ENCODE data around the gene HECTD4. TPM values are rescaled to one million over a fixed set of nuclear protein-coding genes. Genes with fewer than 3 reads are reported as not detected.

Gene HECTD4
- total and polyA plus RNA-seq, 9 of the 15 experiments (the other 6 are each of a cell fraction or from before 2014, with no cell fraction given): 3.5 to 33.3 (median 13.5) TPM

DNA sequence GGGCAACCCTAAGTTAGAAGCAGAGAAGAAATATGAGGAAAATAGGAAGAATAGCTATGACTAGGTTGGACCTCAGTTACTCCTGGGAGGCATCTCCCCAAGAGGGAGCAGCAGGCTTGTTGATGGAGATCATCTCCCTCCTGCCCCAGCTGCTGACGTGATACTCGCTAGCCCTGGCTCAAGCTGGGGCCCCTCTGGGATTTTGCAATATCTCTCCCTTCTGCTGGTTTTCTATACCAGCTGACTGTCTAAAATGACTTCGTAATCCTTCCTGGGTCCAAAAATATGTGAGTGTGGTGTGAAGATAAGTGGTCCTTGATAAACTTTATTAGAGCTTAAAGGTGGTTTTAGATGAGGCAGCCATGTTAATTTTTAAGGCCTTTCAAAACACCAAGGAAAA, 4.5 kb upstream of the HECTD4 start (continued):
- TF ChIP-seq HDAC1 (IDR thresholded peaks at IDR 0.05): 0 out of 4 replicates have a peak, but pooled peaks of 1 of the 2 experiments have one; percentile 33
- no peak for TF ChIP-seq EHMT2 (IDR thresholded peaks at IDR 0.05)
- TF ChIP-seq IRF2 (CRISPR knock-in tag; IDR thresholded peaks at IDR 0.05): no peak
- peak in 1 of 2 experiments; percentile 14; a peak in 1 of 4 replicates for TF ChIP-seq RAD21 (CRISPR knock-in tag; conservative IDR thresholded peaks at IDR 0.05 in 1 of 2, IDR thresholded peaks at IDR 0.05 in 1 of 2)
- peak; percentile 26; the same call in 1 of the 2 replicates for TF ChIP-seq FOSL1 (tag; conservative IDR thresholded peaks at IDR 0.05)
- peak; percentile 95 for TF ChIP-seq CEBPB (tag; IDR thresholded peaks at IDR 0.05)
- TF ChIP-seq TCF3 (CRISPR knock-in tag; IDR thresholded peaks at IDR 0.05): peak; percentile 79
- no peak for TF ChIP-seq TAF7 (tag; IDR thresholded peaks at IDR 0.05)
- TF ChIP-seq ZFP30 (CRISPR knock-in tag; IDR thresholded peaks at IDR 0.05; ENCODE audit: borderline replicate concordance): no peak
- TF ChIP-seq, protein P1, sequence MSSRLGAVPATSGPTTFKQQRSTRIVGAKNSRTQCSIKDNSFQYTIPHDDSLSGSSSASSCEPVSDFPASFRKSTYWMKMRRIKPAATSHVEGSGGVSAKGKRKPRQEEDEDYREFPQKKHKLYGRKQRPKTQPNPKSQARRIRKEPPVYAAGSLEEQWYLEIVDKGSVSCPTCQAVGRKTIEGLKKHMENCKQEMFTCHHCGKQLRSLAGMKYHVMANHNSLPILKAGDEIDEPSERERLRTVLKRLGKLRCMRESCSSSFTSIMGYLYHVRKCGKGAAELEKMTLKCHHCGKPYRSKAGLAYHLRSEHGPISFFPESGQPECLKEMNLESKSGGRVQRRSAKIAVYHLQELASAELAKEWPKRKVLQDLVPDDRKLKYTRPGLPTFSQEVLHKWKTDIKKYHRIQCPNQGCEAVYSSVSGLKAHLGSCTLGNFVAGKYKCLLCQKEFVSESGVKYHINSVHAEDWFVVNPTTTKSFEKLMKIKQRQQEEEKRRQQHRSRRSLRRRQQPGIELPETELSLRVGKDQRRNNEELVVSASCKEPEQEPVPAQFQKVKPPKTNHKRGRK (tag; IDR thresholded peaks at IDR 0.05): no peak
- no peak for TF ChIP-seq ZNF23 (CRISPR knock-in tag; IDR thresholded peaks at IDR 0.05)
- no peak for TF ChIP-seq ATF1 (CRISPR knock-in tag; IDR thresholded peaks at IDR 0.05)
- peak; percentile 38 for TF ChIP-seq ATF1 (tag; IDR thresholded peaks at IDR 0.05)
- TF ChIP-seq, protein P2, sequence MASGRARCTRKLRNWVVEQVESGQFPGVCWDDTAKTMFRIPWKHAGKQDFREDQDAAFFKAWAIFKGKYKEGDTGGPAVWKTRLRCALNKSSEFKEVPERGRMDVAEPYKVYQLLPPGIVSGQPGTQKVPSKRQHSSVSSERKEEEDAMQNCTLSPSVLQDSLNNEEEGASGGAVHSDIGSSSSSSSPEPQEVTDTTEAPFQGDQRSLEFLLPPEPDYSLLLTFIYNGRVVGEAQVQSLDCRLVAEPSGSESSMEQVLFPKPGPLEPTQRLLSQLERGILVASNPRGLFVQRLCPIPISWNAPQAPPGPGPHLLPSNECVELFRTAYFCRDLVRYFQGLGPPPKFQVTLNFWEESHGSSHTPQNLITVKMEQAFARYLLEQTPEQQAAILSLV (tag; IDR thresholded peaks at IDR 0.05): peak; percentile 5; the same call in 1 of the 2 replicates
- TF ChIP-seq, protein P3, sequence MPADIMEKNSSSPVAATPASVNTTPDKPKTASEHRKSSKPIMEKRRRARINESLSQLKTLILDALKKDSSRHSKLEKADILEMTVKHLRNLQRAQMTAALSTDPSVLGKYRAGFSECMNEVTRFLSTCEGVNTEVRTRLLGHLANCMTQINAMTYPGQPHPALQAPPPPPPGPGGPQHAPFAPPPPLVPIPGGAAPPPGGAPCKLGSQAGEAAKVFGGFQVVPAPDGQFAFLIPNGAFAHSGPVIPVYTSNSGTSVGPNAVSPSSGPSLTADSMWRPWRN (IDR thresholded peaks at IDR 0.05; ENCODE audit: low read depth): no peak
- TF ChIP-seq ETS2 (tag; IDR thresholded peaks at IDR 0.05; ENCODE audit: borderline replicate concordance, poor library complexity, severe bottlenecking): no peak
- peak; percentile 84 for TF ChIP-seq CBFA2T2 (conservative IDR thresholded peaks at IDR 0.05)
- TF ChIP-seq, protein P4, sequence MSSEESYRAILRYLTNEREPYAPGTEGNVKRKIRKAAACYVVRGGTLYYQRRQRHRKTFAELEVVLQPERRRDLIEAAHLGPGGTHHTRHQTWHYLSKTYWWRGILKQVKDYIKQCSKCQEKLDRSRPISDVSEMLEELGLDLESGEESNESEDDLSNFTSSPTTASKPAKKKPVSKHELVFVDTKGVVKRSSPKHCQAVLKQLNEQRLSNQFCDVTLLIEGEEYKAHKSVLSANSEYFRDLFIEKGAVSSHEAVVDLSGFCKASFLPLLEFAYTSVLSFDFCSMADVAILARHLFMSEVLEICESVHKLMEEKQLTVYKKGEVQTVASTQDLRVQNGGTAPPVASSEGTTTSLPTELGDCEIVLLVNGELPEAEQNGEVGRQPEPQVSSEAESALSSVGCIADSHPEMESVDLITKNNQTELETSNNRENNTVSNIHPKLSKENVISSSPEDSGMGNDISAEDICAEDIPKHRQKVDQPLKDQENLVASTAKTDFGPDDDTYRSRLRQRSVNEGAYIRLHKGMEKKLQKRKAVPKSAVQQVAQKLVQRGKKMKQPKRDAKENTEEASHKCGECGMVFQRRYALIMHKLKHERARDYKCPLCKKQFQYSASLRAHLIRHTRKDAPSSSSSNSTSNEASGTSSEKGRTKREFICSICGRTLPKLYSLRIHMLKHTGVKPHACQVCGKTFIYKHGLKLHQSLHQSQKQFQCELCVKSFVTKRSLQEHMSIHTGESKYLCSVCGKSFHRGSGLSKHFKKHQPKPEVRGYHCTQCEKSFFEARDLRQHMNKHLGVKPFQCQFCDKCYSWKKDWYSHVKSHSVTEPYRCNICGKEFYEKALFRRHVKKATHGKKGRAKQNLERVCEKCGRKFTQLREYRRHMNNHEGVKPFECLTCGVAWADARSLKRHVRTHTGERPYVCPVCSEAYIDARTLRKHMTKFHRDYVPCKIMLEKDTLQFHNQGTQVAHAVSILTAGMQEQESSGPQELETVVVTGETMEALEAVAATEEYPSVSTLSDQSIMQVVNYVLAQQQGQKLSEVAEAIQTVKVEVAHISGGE (CRISPR knock-in tag; IDR thresholded peaks at IDR 0.05): no peak
- peak; percentile 55; the same call in 1 of the 2 replicates for TF ChIP-seq MTA2 (IDR thresholded peaks at IDR 0.05; ENCODE audit: low read depth)
- TF ChIP-seq ZZZ3 (IDR thresholded peaks at IDR 0.05): no peak
- TF ChIP-seq ZNF408 (CRISPR knock-in tag; IDR thresholded peaks at IDR 0.05; ENCODE audit: low read depth): no peak
- no peak for TF ChIP-seq ZNF212 (CRISPR knock-in tag; IDR thresholded peaks at IDR 0.05)
- TF ChIP-seq FOXK1 (CRISPR knock-in tag; IDR thresholded peaks at IDR 0.05; ENCODE audit: borderline replicate concordance): no peak
- TF ChIP-seq MCM3 (IDR thresholded peaks at IDR 0.05): no peak

Measured in K562 (cell line).